Measurements from ENCODE around the gene UBXN10.

DNA sequence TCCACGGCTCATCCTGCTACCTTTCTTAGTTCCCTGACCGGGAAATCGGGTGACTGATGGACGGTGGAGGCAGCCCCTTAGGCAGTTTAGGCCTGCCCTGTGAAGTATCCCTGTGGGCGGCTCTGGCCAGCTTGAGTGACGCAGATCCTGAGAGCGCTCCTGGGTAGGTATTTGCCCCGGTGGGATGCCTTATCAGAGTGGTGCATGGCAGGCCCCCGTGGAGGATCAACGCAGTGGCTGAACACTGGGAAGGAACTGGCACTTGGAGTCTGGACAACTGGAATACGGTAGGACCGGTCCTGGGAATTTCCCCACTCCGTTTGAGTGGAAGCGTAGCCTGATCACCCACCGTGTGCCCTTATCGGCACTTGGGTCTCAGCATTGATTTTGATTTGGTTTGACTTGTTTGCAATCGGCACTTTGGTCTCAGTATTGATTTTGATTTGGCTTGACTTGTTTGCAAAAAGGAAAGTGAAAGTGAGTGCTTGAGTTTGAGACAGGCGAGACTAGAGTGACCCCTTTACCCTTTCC is 31.5 kb upstream of the UBXN10 start:
- TF ChIP-seq JUND (IDR thresholded peaks at IDR 0.05) (no peak), SP1 (IDR thresholded peaks at IDR 0.05) (peak; percentile 73)
- TF ChIP-seq, protein P1, sequence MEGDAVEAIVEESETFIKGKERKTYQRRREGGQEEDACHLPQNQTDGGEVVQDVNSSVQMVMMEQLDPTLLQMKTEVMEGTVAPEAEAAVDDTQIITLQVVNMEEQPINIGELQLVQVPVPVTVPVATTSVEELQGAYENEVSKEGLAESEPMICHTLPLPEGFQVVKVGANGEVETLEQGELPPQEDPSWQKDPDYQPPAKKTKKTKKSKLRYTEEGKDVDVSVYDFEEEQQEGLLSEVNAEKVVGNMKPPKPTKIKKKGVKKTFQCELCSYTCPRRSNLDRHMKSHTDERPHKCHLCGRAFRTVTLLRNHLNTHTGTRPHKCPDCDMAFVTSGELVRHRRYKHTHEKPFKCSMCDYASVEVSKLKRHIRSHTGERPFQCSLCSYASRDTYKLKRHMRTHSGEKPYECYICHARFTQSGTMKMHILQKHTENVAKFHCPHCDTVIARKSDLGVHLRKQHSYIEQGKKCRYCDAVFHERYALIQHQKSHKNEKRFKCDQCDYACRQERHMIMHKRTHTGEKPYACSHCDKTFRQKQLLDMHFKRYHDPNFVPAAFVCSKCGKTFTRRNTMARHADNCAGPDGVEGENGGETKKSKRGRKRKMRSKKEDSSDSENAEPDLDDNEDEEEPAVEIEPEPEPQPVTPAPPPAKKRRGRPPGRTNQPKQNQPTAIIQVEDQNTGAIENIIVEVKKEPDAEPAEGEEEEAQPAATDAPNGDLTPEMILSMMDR (IDR thresholded peaks at IDR 0.05; ENCODE audit: low read depth, low read length, missing input control) = no peak

Data from liver (tissue), 3 donors.